SK-N-MC (cell line): Measurements from ENCODE around the gene AFF3.

Experiments used
- DNase-seq: peaks from one replicate; pipeline ENCODE4 v3.0.0-alpha.2; 2011; ENCODE audit warnings: low read depth, low spot score
- H3K27ac ChIP-seq: fragments of 200-600 bp; sonication (generic); 2 replicates; pipeline ENCODE4 v1.5.1; 2016; ENCODE audit warnings: mixed run types
- H3K36me3 ChIP-seq: fragments of 200-600 bp; sonication (generic); 2 replicates; pipeline ENCODE4 v1.6.1; 2017; ENCODE audit warnings: antibody characterized with exemption, low read length, mixed read lengths; ENCODE audit not compliant: insufficient read depth
- H3K4me3 ChIP-seq: fragments of 200-600 bp; sonication (generic); 2 replicates; pipeline ENCODE4 v1.5.1; 2016
- H3K9ac ChIP-seq: fragments of 200-600 bp; sonication (generic); 2 replicates; pipeline ENCODE4 v1.8.0; 2017; ENCODE audit warnings: mixed run types, mixed read lengths; ENCODE audit not compliant: insufficient read length
- H3K9me3 ChIP-seq: fragments of 200-600 bp; sonication (generic); 2 replicates; pipeline ENCODE4 v1.6.1; 2017; ENCODE audit warnings: low read depth, mild to moderate bottlenecking, antibody characterized with exemption, low read length, moderate library complexity, mixed read lengths
- EZH2 ChIP-seq: fragments of 200-600 bp; sonication (generic); IDR thresholded peaks from one replicate; pipeline ENCODE4 v1.6.1; 2017; ENCODE audit warnings: antibody characterized with exemption
- FOXP2 ChIP-seq: optimal IDR thresholded peaks from 2 replicates; pipeline ENCODE3; 2011; ENCODE audit warnings: mild to moderate bottlenecking, moderate library complexity; ENCODE audit not compliant: insufficient read depth; ENCODE audit errors: extremely low read length, control extremely low read depth
- POLR2AphosphoS5 ChIP-seq: IDR thresholded peaks from 2 replicates; pipeline ENCODE4 v1.6.1; 2012; ENCODE audit warnings: mild to moderate bottlenecking, low read depth, low read length, borderline replicate concordance

The AFF3 gene

DNA sequence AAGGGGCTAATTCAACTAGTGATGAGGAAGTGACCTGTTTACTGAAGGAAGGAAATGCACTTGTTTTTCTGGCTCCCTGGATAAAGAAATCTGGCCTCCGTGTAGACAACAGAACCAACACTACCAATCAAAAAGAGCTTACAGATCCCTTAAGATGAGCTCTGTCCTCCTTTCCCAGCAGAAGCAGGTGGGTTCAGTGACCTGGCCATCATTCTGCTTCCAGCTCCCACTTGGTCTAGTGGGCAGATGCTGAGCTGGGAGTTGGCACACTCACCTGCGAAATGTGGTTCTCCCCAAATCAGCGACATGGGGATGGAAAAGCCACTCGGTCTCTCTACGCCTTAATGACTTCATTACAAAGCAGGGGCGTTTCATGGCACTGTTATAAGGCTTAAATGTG lies 132.6 kb downstream of the AFF3 start:
- no peak overlapping the region for H3K9ac ChIP-seq
- no peak for DNase-seq
- no peaks in the 10 kb centered on the region for H3K36me3 ChIP-seq
- H3K27ac ChIP-seq: no peak overlapping the region
- TF ChIP-seq POLR2AphosphoS5 (no peak), FOXP2 (no peak), EZH2 (no peak)
- H3K4me3 ChIP-seq: no peak overlapping the region
- H3K9me3 ChIP-seq: no peaks in the 10 kb centered on the region

DNA sequence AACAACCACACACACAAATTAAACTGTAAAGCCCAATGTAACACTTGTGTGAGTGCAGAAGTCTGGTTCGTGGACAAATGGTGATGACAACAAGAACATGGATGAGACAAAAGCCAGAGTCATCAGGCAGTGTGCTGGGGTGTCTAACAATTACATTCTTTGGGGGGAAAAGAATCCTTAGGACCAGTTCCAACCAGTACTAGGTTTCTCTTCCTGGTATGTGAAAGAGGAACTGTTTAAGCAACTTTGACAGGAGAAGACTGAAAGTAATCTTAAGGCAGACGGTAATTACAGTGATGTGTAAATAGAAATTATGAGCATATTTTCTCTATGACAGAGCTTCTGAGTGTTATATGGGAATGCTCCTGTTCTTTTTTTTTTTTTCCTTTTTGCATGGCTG lies 133.4 kb downstream of the AFF3 start:
- no peak overlapping the region for H3K9ac ChIP-seq
- no peak for DNase-seq
- H3K9me3 ChIP-seq: no peaks in the 10 kb centered on the region
- no peak overlapping the region for H3K27ac ChIP-seq
- TF ChIP-seq EZH2 (no peak), POLR2AphosphoS5 (no peak), FOXP2 (no peak)
- H3K4me3 ChIP-seq: no peak overlapping the region
- H3K36me3 ChIP-seq: no peaks in the 10 kb centered on the region

DNA sequence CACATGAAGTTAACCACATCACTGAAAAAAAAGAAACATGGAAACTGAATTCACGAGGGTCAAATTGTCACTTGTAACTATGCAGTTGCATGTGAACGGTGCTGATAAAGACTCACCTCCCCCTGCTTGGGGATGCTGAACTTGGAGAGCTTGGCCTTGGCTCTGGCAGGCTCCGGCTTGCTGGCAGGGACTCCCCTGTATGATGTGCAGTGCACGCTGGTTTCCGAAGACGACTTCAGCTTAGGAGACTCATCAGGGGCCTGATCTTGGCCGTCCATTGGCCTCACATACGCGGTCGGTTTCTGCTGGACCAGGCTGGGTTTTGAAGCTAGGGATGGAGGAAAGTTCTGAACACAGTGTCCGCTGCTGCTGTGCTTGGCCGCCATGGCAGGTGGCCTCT lies 135.9 kb downstream of the AFF3 start:
- H3K27ac ChIP-seq: no peak overlapping the region
- TF ChIP-seq EZH2: no peak
- TF ChIP-seq FOXP2: no peak
- TF ChIP-seq POLR2AphosphoS5: no peak
- H3K9ac ChIP-seq: no peak overlapping the region
- no peaks in the 10 kb centered on the region for H3K9me3 ChIP-seq
- no peak overlapping the region for H3K4me3 ChIP-seq
- no peaks in the 10 kb centered on the region for H3K36me3 ChIP-seq
- no peak for DNase-seq

GRCh38 chr2:100004959-100005387 lies 137.4 kb downstream of the AFF3 start:
- Histone ChIP-seq H3K9me3 (no peaks in the 10 kb centered on the region), H3K4me3 (no peak overlapping the region), H3K9ac (no peak overlapping the region), H3K36me3 (no peaks in the 10 kb centered on the region), H3K27ac (no peak overlapping the region)
- no peak for DNase-seq
- no peak for TF ChIP-seq FOXP2

GRCh38 chr2:100004348-100004884 lies 138.0 kb downstream of the AFF3 start:
- H3K27ac ChIP-seq: no peak overlapping the region
- H3K9ac ChIP-seq: no peak overlapping the region
- DNase-seq: no peak
- no peaks in the 10 kb centered on the region for H3K9me3 ChIP-seq
- TF ChIP-seq EZH2 (no peak), POLR2AphosphoS5 (no peak), FOXP2 (no peak)
- H3K4me3 ChIP-seq: no peak overlapping the region
- no peaks in the 10 kb centered on the region for H3K36me3 ChIP-seq

GRCh38 chr2:100002059-100002458 lies 140.3 kb downstream of the AFF3 start:
- no peak overlapping the region for H3K9ac ChIP-seq
- H3K36me3 ChIP-seq: no peaks in the 10 kb centered on the region
- DNase-seq: no peak
- H3K4me3 ChIP-seq: no peak overlapping the region
- no peak for TF ChIP-seq FOXP2
- no peak for TF ChIP-seq POLR2AphosphoS5
- TF ChIP-seq EZH2: no peak
- no peak overlapping the region for H3K27ac ChIP-seq
- no peaks in the 10 kb centered on the region for H3K9me3 ChIP-seq

DNA sequence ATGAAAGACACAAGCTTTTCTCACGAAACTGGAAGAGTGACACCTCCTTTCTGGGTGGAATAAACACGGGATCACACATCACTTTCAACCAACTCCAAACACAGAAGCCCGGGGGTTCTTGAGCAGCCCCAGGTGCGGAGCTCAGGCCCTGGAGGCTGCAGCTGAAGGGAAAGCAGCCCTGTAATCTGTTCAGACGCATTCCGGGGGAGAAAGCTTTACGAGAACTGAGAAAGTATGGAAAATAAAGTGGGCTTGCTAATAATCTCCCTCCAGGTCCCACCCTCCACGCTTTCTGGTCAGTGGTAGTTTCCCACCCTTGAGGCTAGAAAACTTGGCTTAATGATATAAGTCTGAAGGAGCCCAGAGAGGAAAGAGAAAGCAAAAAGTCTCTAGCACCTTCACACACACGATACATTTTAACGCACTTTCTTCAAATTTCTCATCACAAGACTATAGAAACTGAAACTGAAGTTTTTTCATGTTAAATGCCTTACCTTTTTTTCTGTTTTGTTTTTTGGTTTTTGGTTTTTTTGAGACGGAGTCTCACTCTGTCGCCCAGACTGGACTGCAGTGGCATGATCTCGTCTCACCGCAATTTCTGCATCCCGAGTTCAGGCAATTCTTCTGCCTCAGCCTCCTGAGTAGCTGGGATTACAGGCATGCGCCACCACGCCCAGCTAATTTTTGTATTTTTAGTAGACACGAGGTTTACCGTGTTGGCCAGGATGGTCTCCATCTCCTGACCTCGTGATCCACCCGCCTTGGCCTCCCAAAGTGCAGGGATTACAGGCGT lies 141.3 kb downstream of the AFF3 start:
- no peak for TF ChIP-seq FOXP2
- TF ChIP-seq POLR2AphosphoS5: no peak
- no peak for TF ChIP-seq EZH2
- H3K9me3 ChIP-seq: no peaks in the 10 kb centered on the region

GRCh38 chr2:99998651-99999320 lies 143.6 kb downstream of the AFF3 start:
- no peak for DNase-seq
- Histone ChIP-seq H3K4me3 (no peak overlapping the region), H3K27ac (no peak overlapping the region), H3K9ac (no peak overlapping the region), H3K36me3 (no peaks in the 10 kb centered on the region), H3K9me3 (no peaks in the 10 kb centered on the region)
- TF ChIP-seq FOXP2 (no peak), POLR2AphosphoS5 (no peak), EZH2 (no peak)

More for the DNA sequence above, 141.3 kb downstream of the AFF3 start:
- H3K36me3 ChIP-seq: no peaks in the 10 kb centered on the region
- H3K27ac ChIP-seq: no peak overlapping the region
- H3K4me3 ChIP-seq: no peak overlapping the region
- DNase-seq: no peak
- H3K9ac ChIP-seq: no peak overlapping the region
